RWPE2 (cell line): ENCODE data around the gene APP.

Source experiments
- ATAC-seq: fragments of 200-7000 bp; cut with Tn5 transposase; 3 replicates; pipeline ENCODE4 v1.9.1; 2021; ENCODE audit warnings: low read depth
- DNase-seq: peaks from one replicate; pipeline ENCODE4 v3.0.0-alpha.2; 2020; ENCODE audit warnings: low spot score
- H3K27ac ChIP-seq: fragments of 450-650 bp; 2 replicates; pipeline ENCODE4 v1.5.1; 2017; ENCODE audit warnings: mild to moderate bottlenecking; ENCODE audit not compliant: poor library complexity, severe bottlenecking
- H3K27me3 ChIP-seq: fragments of 250-450 bp; sonication (Bioruptor Pico); 2 replicates; pipeline ENCODE4 v1.5.1; 2021; ENCODE audit warnings: mild to moderate bottlenecking, moderate library complexity; ENCODE audit not compliant: insufficient read depth, poor library complexity, severe bottlenecking
- H3K36me3 ChIP-seq: fragments of 250-450 bp; sonication (Bioruptor Pico); 2 replicates; pipeline ENCODE4 v1.5.1; 2020; ENCODE audit warnings: low read depth, mild to moderate bottlenecking, moderate library complexity
- H3K4me1 ChIP-seq: fragments of 250-450 bp; sonication (Bioruptor Pico); 2 replicates; pipeline ENCODE4 v1.5.1; 2021; ENCODE audit warnings: mild to moderate bottlenecking, moderate library complexity; ENCODE audit not compliant: insufficient read depth, poor library complexity, severe bottlenecking
- H3K4me3 ChIP-seq: fragments of 250-450 bp; sonication (Bioruptor Pico); 2 replicates; pipeline ENCODE4 v1.5.1; 2021; ENCODE audit warnings: mild to moderate bottlenecking, moderate library complexity; ENCODE audit not compliant: severe bottlenecking
- H3K9me3 ChIP-seq: fragments of 250-450 bp; sonication (Bioruptor Pico); 2 replicates; pipeline ENCODE4 v1.5.1; 2021; ENCODE audit warnings: mild to moderate bottlenecking, moderate library complexity; ENCODE audit not compliant: severe bottlenecking
- TF ChIP-seq, protein P1 (sequence below): fragments of 450-650 bp; IDR thresholded peaks from one replicate; pipeline ENCODE4 v1.5.1; 2017; ENCODE audit warnings: mild to moderate bottlenecking, moderate library complexity; ENCODE audit not compliant: poor library complexity, severe bottlenecking

The APP gene

DNA sequence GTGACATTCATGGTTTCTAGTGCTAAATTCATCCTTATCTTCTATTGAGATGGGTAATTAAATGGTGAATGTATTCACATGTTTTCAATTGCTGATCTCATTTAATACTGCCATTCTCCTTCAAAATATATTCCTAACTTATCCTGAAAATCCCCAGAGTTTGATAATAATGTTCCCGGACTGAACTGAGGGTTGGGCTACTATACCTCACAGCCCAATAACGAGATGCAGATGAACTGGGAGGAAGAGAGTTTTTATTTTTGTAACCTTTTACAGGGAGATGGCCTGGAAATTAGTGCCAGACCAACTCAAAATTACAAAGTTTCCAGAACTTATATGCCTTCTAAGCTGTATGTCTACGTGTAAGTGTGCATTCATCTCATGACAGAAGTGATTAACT is 210.8 kb downstream of the APP start:
- no peaks in the 10 kb centered on the region for H3K27me3 ChIP-seq
- TF ChIP-seq, protein P1, sequence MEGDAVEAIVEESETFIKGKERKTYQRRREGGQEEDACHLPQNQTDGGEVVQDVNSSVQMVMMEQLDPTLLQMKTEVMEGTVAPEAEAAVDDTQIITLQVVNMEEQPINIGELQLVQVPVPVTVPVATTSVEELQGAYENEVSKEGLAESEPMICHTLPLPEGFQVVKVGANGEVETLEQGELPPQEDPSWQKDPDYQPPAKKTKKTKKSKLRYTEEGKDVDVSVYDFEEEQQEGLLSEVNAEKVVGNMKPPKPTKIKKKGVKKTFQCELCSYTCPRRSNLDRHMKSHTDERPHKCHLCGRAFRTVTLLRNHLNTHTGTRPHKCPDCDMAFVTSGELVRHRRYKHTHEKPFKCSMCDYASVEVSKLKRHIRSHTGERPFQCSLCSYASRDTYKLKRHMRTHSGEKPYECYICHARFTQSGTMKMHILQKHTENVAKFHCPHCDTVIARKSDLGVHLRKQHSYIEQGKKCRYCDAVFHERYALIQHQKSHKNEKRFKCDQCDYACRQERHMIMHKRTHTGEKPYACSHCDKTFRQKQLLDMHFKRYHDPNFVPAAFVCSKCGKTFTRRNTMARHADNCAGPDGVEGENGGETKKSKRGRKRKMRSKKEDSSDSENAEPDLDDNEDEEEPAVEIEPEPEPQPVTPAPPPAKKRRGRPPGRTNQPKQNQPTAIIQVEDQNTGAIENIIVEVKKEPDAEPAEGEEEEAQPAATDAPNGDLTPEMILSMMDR = no peak
- peaks cover 37% of the 10 kb centered on the region for H3K36me3 ChIP-seq
- no peaks in the 10 kb centered on the region for H3K9me3 ChIP-seq
- peaks cover 24% of the 10 kb centered on the region for H3K4me1 ChIP-seq
- H3K27ac ChIP-seq = no peak overlapping the region
- ATAC-seq (no peak), DNase-seq (no peak)
- H3K4me3 ChIP-seq = no peak overlapping the region

GRCh38 chr21:25956993-25957714 is 213.4 kb downstream of the APP start:
- ATAC-seq = peak; percentile 51
- no peak for DNase-seq
- H3K4me1 ChIP-seq = peaks cover 11% of the 10 kb centered on the region
- TF ChIP-seq, protein P1 = no peak
- H3K4me3 ChIP-seq = no peak overlapping the region
- no peaks in the 10 kb centered on the region for H3K27me3 ChIP-seq
- peaks cover 53% of the 10 kb centered on the region for H3K36me3 ChIP-seq
- no peaks in the 10 kb centered on the region for H3K9me3 ChIP-seq
- no peak overlapping the region for H3K27ac ChIP-seq

- TF ChIP-seq, protein P1 = no peak
- ATAC-seq = no peak
These were observed 214.9 kb downstream of the APP start for GRCh38 chr21:25955646-25956045.

DNA sequence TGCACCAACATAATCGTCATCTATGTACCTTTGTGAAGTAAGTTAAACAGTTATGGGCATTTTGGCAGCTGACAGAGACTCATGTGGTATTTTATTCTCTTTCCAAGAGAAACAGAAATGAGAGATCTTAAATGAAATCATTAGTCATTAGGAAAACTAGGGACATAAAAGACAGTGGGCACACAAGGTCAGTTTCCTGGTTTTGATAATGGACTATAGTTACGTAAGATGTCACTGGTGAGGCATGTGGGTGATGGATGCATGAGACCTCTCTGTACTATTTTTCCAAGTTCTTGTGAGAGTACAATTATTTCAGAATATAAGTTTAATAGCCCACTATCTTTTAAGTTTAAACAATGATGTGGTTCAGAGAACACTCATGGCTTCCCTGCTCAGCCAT is 216.9 kb downstream of the APP start:
- TF ChIP-seq, protein P1 = no peak
- H3K36me3 ChIP-seq = peaks cover 59% of the 10 kb centered on the region
- DNase-seq = no peak
- H3K9me3 ChIP-seq = no peaks in the 10 kb centered on the region
- peak overlapping the region; percentile 27 for H3K27ac ChIP-seq
- no peak for ATAC-seq
- peaks cover 11% of the 10 kb centered on the region for H3K4me1 ChIP-seq
- H3K4me3 ChIP-seq = no peak overlapping the region
- no peaks in the 10 kb centered on the region for H3K27me3 ChIP-seq

More at GRCh38 chr21:25955646-25956045, 214.9 kb downstream of the APP start:
- Histone ChIP-seq H3K4me3 (no peak overlapping the region), H3K4me1 (peaks cover 11% of the 10 kb centered on the region), H3K36me3 (peaks cover 64% of the 10 kb centered on the region), H3K27ac (peak overlapping the region; percentile 27), H3K27me3 (no peaks in the 10 kb centered on the region), H3K9me3 (no peaks in the 10 kb centered on the region)
- no peak for DNase-seq

- Histone ChIP-seq H3K4me3 (no peak overlapping the region), H3K27ac (no peak overlapping the region), H3K27me3 (no peaks in the 10 kb centered on the region), H3K9me3 (no peaks in the 10 kb centered on the region), H3K36me3 (peaks cover 55% of the 10 kb centered on the region), H3K4me1 (peaks cover 11% of the 10 kb centered on the region)
- ATAC-seq (no peak), DNase-seq (no peak)
- TF ChIP-seq, protein P1 = no peak
These were observed 217.4 kb downstream of the APP start for GRCh38 chr21:25953196-25953595.
